K562 (cell line): ENCODE results near the gene SART1. TPM values are rescaled to one million over a fixed set of nuclear protein-coding genes. Genes with fewer than 3 reads are reported as not detected.

ENCODE experiments used
- ATF7 ChIP-seq: fragments of 450-650 bp; IDR thresholded peaks from 2 replicates; pipeline ENCODE4 v1.7.1; 2014; ENCODE audit warnings: mild to moderate bottlenecking, moderate library complexity
- GABPA ChIP-seq: fragments of 200-800 bp; sonication (Bioruptor generic); conservative IDR thresholded peaks from 2 replicates; pipeline ENCODE4 v1.6.1; 2016; ENCODE audit warnings: low read depth, missing genetic modification characterization, missing compliant biosample characterization
- HMGN3 ChIP-seq: IDR thresholded peaks from 2 replicates; pipeline ENCODE4 v1.6.1; 2011; ENCODE audit warnings: borderline replicate concordance, low read depth, mild to moderate bottlenecking, mixed read lengths, low read length; ENCODE audit not compliant: insufficient read length; ENCODE audit errors: extremely low read depth
- ZNF589 ChIP-seq: fragments of 200-800 bp; sonication (Bioruptor generic); IDR thresholded peaks from 2 replicates; pipeline ENCODE4 v1.6.1; 2016; ENCODE audit warnings: low read depth, missing genetic modification characterization, missing compliant biosample characterization
- polyA plus RNA-seq, 8 experiments: library from polyadenylated mRNA; depleted of rRNA in 4 of 8; stranded (reverse) in 5 of 8; unstranded in 3 of 8; fragments of >200 nt; fragmentation: Nextera tagmentation in 2 of 8; fragmentation: Illumina TruSeq in 1 of 8; extraction: Ambion mirVana in 2 of 8; extraction: Trizol in 1 of 8; gene quantifications; 2 replicates each; pipeline versions ENCODE4 v1.2.1 to v1.2.3, GENCODE V29; 2011 to 2014; ENCODE audit warnings: inconsistent platforms in 1 of 8, missing spikeins in 1 of 8
- total RNA-seq, 7 experiments: library from RNA; depleted of rRNA in 6 of 7; stranded (reverse); fragments of >200 nt in 6 of 7; fragmentation: Illumina TruSeq in 2 of 7; extraction: Trizol in 2 of 7; gene quantifications; 2 replicates each; pipeline versions ENCODE4 v1.2.1 to v1.2.3, GENCODE V29; 2011 to 2021; ENCODE audit warnings: low replicate concordance in 1 of 7
- TF ChIP-seq, protein P1 (sequence below): IDR thresholded peaks from 3 replicates; pipeline ENCODE4 v1.6.1; 2011; ENCODE audit warnings: borderline replicate concordance, mild to moderate bottlenecking, moderate library complexity; ENCODE audit not compliant: insufficient read length; ENCODE audit errors: extremely low read depth
- TF ChIP-seq, protein P2 (sequence below): sonication (generic); formaldehyde crosslinking; IDR thresholded peaks from 2 replicates; pipeline ENCODE4 v1.8.0; 2022; ENCODE audit warnings: missing genetic modification reagents, mild to moderate bottlenecking, borderline replicate concordance
- TF ChIP-seq, protein P3 (sequence below), 2 experiments: fragments of 450-650 bp; IDR thresholded peaks; 2 replicates each; pipeline ENCODE4 v1.6.1; 2018; ENCODE audit warnings: mild to moderate bottlenecking in 2 of 2, low read depth in 1 of 2; ENCODE audit not compliant: partially characterized antibody in 2 of 2
- TF ChIP-seq, protein P4 (sequence below): fragments of 450-650 bp; conservative IDR thresholded peaks from 2 replicates; pipeline ENCODE4 v1.6.1; 2016; ENCODE audit warnings: missing genetic modification characterization, low read depth, mild to moderate bottlenecking, missing compliant biosample characterization, moderate library complexity
- TF ChIP-seq, protein P5 (sequence below), 2 experiments: fragments of 450-650 bp; conservative IDR thresholded peaks; 2 replicates each; pipeline ENCODE4 v1.6.1; 2017; ENCODE audit warnings: mild to moderate bottlenecking in 2 of 2, moderate library complexity in 2 of 2
- TF ChIP-seq, protein P6 (sequence below): IDR thresholded peaks from 3 replicates; pipeline ENCODE4 v1.6.1; 2011; ENCODE audit warnings: borderline replicate concordance, mild to moderate bottlenecking; ENCODE audit not compliant: insufficient read length, insufficient read depth

Gene SART1
- total and polyA plus RNA-seq, 9 of the 15 experiments (the other 6 are each of a cell fraction or from before 2014, with no cell fraction given), result 4.8 to 84.1 (median 31.7) TPM

DNA sequence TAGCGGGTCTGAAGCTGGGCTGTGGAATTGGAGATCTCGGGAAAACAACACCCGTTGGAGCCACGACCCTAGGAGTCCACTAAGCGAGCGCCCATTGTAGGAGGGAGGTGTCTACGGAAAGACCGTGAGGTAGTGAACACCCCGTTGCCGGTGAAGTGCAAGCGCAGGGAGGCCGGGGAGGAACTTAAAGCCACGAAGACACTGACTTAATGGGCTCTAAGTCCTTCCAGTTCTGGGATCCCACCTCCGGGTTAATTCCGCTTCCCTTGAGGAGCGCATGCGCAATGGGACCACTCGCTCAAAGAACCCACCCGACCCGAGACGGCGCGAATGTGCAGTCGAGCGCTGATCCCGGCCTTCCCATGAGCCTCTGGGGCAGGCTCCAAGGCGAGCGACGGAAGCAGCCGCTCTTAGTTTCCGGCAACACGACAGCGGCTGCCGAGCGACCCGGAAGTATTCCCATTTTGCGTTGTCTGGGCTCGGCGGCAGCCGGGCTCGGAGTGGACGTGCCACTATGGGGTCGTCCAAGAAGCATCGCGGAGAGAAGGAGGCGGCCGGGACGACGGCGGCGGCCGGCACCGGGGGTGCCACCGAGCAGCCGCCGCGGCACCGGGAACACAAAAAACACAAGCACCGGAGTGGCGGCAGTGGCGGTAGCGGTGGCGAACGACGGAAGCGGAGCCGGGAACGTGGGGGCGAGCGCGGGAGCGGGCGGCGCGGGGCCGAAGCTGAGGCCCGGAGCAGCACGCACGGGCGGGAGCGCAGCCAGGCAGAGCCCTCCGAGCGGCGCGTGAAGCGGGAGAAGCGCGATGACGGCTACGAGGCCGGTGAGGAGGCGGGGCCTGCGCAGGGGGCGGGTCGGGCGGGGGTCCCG, at the start of gene SART1 (continued):
- TF ChIP-seq, protein P1, sequence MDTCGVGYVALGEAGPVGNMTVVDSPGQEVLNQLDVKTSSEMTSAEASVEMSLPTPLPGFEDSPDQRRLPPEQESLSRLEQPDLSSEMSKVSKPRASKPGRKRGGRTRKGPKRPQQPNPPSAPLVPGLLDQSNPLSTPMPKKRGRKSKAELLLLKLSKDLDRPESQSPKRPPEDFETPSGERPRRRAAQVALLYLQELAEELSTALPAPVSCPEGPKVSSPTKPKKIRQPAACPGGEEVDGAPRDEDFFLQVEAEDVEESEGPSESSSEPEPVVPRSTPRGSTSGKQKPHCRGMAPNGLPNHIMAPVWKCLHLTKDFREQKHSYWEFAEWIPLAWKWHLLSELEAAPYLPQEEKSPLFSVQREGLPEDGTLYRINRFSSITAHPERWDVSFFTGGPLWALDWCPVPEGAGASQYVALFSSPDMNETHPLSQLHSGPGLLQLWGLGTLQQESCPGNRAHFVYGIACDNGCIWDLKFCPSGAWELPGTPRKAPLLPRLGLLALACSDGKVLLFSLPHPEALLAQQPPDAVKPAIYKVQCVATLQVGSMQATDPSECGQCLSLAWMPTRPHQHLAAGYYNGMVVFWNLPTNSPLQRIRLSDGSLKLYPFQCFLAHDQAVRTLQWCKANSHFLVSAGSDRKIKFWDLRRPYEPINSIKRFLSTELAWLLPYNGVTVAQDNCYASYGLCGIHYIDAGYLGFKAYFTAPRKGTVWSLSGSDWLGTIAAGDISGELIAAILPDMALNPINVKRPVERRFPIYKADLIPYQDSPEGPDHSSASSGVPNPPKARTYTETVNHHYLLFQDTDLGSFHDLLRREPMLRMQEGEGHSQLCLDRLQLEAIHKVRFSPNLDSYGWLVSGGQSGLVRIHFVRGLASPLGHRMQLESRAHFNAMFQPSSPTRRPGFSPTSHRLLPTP, result no peak
- TF ChIP-seq, protein P2, sequence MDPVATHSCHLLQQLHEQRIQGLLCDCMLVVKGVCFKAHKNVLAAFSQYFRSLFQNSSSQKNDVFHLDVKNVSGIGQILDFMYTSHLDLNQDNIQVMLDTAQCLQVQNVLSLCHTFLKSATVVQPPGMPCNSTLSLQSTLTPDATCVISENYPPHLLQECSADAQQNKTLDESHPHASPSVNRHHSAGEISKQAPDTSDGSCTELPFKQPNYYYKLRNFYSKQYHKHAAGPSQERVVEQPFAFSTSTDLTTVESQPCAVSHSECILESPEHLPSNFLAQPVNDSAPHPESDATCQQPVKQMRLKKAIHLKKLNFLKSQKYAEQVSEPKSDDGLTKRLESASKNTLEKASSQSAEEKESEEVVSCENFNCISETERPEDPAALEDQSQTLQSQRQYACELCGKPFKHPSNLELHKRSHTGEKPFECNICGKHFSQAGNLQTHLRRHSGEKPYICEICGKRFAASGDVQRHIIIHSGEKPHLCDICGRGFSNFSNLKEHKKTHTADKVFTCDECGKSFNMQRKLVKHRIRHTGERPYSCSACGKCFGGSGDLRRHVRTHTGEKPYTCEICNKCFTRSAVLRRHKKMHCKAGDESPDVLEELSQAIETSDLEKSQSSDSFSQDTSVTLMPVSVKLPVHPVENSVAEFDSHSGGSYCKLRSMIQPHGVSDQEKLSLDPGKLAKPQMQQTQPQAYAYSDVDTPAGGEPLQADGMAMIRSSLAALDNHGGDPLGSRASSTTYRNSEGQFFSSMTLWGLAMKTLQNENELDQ (CRISPR knock-in tag), result no peak
- TF ChIP-seq ZNF589 (CRISPR knock-in tag) (0 out of 2 replicates have a peak, but pooled peaks have one; percentile 24), ATF7 (peak; percentile 79), GABPA (tag) (peak; percentile 100), HMGN3 (peak; percentile 65)
- TF ChIP-seq, protein P3, sequence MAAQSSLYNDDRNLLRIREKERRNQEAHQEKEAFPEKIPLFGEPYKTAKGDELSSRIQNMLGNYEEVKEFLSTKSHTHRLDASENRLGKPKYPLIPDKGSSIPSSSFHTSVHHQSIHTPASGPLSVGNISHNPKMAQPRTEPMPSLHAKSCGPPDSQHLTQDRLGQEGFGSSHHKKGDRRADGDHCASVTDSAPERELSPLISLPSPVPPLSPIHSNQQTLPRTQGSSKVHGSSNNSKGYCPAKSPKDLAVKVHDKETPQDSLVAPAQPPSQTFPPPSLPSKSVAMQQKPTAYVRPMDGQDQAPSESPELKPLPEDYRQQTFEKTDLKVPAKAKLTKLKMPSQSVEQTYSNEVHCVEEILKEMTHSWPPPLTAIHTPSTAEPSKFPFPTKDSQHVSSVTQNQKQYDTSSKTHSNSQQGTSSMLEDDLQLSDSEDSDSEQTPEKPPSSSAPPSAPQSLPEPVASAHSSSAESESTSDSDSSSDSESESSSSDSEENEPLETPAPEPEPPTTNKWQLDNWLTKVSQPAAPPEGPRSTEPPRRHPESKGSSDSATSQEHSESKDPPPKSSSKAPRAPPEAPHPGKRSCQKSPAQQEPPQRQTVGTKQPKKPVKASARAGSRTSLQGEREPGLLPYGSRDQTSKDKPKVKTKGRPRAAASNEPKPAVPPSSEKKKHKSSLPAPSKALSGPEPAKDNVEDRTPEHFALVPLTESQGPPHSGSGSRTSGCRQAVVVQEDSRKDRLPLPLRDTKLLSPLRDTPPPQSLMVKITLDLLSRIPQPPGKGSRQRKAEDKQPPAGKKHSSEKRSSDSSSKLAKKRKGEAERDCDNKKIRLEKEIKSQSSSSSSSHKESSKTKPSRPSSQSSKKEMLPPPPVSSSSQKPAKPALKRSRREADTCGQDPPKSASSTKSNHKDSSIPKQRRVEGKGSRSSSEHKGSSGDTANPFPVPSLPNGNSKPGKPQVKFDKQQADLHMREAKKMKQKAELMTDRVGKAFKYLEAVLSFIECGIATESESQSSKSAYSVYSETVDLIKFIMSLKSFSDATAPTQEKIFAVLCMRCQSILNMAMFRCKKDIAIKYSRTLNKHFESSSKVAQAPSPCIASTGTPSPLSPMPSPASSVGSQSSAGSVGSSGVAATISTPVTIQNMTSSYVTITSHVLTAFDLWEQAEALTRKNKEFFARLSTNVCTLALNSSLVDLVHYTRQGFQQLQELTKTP (IDR thresholded peaks at IDR 0.05; ENCODE audit: low read depth in 1 of 2, partially characterized antibody in 2 of 2), result peak; percentile 74 to 79
- TF ChIP-seq, protein P4, sequence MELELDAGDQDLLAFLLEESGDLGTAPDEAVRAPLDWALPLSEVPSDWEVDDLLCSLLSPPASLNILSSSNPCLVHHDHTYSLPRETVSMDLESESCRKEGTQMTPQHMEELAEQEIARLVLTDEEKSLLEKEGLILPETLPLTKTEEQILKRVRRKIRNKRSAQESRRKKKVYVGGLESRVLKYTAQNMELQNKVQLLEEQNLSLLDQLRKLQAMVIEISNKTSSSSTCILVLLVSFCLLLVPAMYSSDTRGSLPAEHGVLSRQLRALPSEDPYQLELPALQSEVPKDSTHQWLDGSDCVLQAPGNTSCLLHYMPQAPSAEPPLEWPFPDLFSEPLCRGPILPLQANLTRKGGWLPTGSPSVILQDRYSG (tag), result no peak
- TF ChIP-seq, protein P5, sequence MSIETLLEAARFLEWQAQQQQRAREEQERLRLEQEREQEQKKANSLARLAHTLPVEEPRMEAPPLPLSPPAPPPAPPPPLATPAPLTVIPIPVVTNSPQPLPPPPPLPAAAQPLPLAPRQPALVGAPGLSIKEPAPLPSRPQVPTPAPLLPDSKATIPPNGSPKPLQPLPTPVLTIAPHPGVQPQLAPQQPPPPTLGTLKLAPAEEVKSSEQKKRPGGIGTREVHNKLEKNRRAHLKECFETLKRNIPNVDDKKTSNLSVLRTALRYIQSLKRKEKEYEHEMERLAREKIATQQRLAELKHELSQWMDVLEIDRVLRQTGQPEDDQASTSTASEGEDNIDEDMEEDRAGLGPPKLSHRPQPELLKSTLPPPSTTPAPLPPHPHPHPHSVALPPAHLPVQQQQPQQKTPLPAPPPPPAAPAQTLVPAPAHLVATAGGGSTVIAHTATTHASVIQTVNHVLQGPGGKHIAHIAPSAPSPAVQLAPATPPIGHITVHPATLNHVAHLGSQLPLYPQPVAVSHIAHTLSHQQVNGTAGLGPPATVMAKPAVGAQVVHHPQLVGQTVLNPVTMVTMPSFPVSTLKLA (conservative IDR thresholded peaks at IDR 0.05), result peak; percentile 88 to 95
- TF ChIP-seq, protein P6, sequence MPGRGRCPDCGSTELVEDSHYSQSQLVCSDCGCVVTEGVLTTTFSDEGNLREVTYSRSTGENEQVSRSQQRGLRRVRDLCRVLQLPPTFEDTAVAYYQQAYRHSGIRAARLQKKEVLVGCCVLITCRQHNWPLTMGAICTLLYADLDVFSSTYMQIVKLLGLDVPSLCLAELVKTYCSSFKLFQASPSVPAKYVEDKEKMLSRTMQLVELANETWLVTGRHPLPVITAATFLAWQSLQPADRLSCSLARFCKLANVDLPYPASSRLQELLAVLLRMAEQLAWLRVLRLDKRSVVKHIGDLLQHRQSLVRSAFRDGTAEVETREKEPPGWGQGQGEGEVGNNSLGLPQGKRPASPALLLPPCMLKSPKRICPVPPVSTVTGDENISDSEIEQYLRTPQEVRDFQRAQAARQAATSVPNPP, result no peak
